ENCODE measurements around the gene ESYT3.
"Not testable (repeated sequence)": the region's sequence is repeated elsewhere in the genome, so short reads cannot be mapped to it uniquely, and the experiment has no call there.

The ESYT3 gene

DNA sequence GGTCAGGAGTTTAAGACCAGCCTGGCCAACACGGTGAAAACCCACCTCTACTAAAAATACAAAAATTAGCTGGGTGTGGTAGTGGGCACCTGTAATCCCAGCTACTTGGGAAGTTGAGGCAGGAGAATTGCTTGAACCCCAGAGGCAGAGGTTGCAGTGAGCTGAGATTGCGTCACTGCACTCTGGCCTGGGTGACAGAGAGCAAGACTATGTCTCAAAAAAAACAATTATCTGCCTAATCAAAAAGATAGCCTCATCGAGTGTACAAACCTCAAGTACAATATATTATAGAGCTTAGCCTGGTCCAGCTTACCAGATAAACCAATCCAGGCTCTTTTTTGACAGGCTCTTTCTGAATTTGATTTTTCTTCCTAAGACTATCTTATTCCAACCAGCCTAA, 61.2 kb downstream of the ESYT3 start:
- DNase-seq = not testable (repeated sequence)

DNA sequence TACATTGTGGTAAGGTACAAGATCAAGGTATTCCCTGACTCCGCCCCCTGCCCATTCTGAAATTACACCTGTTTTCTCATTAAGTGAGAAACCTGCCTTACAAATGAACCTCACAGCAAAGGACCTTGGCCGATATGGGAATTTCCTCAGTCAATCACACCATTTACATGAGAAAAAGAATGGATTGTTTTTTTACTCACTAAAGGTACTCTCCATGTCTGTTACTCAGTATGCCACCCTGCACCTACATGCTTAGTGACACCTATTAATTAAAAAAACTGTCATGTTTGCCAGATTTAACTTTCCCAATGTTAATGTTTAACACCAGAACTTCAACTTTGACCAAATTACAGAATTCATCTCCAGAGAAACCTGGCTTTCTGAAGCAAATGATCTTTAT, 62.0 kb downstream of the ESYT3 start:
- no peak for DNase-seq

DNA sequence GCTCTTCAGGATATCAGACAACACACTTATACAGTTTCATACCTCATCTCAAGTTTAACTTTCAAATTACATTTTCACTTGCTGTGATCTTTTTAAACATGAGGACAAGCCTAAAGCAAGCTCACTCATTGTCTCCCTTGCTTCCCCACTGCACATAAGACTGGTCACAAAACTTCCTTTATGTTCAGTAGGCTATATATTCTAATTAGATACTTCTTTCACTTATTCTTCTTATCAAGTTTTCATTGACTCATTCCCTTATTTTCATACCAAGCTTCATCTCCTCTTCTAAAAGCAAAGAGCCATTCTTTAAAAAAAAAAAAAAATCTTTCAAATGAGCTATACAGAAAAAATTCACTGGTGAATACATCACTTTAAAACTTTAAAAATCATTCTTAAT, 62.6 kb downstream of the ESYT3 start:
- DNase-seq = no peak

DNA sequence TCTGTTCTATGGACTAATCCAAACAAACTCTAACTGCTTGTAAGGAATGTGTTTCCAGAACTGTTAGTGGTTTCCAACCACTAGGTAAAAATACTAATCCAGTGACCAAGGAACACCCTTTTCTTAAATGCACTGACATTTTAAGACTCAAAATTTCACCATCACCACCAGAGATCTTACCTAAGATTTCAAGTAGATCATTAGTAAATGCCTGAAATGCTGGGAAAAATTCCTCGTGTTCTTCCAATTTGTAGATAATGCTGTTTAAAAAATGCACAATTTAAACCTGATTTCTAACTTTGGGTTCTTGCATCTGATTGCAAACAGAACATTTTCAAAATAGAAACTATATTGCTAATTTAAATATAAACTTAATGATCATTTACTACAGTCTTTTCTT, 63.4 kb downstream of the ESYT3 start:
- no peak for DNase-seq

DNA sequence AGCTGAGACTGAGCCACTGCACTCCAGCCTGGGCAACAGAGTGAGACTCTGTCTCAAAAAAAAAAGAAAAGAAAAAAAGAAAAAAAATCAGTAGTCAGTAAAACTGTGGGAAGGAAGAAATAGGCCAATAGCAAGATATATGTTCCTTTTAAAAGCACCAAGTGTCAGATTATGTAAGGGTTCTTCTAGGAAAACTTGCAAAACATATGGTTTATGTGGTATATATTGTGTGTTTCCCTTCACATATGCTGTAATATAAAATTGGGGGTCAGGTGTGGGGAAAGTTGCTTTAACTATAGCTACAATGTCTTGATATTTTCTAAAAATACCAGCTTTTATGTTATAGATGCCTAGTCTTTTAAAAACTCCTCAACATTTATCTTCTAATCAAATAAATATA, 64.6 kb downstream of the ESYT3 start:
- DNase-seq = no peak

DNA sequence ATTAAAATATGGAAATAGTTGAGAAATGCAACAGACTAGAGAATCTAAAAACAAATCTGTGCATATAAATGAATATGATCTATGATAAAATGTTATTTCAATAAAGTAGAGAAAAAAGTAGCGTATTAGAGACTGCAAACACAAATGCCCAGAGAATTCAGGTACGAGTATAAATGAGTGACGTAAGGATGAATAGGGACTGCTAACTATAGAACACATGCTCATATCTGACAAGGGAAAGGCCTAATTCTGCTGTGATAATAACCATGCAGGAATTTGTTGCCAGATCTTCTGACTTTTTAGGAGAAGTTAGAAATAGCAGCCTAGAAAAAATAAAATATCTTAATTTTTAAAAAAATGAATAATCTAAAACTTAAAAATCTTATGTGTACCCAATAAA, 73.1 kb downstream of the ESYT3 start:
- DNase-seq = no peak

DNA sequence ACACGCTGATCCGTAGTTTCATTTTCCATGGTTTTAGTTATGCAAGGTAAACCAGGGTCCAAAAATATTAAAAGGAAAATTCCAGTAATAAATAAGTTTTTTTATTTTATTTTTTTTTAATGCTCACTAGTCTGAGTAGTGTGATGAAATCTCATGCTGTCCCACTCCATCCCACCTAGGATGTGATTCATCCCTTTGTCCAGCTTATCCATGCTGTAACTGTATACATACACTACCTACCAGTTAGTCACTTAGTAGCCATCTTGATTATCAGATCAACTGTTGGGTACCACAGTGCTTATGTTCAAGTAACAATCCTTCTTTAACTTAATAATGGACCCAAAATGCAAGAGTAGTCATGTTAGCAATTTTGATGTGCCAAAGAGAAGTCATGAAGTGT, 75.2 kb downstream of the ESYT3 start:
- DNase-seq = no peak

DNA sequence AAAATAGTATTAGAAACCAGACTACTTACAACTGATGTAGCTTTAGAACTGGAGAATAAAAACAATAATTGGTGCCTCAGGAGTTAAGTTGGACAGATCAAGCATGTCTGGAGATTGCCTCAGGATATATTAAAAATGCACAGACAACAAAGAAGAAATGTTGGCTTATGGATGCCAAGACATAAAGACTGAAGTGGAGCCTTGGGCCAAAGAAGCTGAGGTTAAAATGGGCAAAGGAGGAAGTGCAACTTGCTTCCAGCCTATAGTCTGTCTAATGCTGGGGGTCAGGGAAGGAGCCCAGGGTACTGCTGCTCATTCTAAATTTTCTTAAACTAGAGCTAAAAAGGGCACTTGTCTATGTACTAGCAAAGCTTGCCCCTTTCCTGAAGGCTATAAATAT, 77.5 kb downstream of the ESYT3 start:
- no peak for DNase-seq

DNA sequence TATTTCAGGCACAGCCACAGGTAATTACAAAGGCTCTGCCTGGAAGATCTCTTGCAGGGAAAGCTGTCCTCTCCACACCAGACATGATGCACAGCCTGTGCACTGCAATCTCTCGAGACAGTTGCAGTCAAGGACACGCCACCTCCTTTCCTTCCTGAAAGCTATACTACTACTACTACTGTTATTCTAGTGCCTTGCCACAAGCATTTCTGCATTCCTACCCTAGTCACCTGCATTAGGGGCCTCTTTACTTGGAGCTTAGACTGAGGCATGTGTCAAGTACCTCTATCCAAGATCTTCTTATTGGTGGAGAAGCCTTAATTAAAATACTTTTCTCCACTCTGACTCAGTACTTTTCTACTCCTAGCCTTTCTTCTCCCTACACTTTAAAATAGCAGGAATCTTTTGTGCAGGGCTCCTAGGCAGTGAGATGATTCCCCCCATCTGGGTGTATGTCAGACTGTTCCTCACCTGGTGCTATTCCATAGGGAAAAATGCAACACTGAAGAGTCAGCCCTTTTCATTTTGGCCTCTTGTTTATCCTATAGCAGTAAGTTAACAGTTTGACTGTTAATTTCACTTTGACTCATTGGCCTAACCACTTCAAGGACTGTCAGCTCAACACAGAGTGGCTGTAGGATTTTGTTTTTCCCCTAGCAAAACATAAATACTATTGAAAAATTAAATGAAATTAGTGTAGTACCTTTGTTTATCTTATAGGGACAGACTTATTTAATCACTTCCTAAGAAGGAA, 78.9 kb downstream of the ESYT3 start:
- no peak for DNase-seq

DNA sequence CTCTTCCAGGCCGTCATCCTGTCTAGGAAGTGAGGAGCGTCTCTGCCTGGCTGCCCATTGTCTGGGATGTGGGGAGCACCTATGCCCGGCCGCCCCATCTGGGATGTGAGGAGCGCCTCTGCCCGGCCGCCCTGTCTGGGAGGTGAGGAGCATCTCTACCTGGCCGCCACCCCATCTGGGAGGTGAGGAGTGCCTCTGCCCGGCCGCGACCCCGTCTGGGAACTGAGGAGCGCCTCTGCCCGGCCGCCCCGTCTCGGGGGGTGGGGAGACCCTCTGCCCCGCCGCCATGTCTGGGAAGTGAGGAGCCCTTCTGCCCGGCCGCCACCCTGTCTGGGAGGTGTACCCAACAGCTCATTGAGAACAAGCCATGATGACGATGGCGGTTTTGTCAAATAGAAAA, 87.0 kb downstream of the ESYT3 start:
- not testable (repeated sequence) for DNase-seq

Measured in bone marrow (tissue), 2 donors.